ENCODE results near the gene TIGIT.

The TIGIT gene

GRCh38 chr3:114308377-114308776, 14.5 kb downstream of the TIGIT start:
- H3K4me3 ChIP-seq (ENCODE audit: control insufficient read depth, low read depth, low read length): no peak overlapping the region
- TF ChIP-seq, protein P1, sequence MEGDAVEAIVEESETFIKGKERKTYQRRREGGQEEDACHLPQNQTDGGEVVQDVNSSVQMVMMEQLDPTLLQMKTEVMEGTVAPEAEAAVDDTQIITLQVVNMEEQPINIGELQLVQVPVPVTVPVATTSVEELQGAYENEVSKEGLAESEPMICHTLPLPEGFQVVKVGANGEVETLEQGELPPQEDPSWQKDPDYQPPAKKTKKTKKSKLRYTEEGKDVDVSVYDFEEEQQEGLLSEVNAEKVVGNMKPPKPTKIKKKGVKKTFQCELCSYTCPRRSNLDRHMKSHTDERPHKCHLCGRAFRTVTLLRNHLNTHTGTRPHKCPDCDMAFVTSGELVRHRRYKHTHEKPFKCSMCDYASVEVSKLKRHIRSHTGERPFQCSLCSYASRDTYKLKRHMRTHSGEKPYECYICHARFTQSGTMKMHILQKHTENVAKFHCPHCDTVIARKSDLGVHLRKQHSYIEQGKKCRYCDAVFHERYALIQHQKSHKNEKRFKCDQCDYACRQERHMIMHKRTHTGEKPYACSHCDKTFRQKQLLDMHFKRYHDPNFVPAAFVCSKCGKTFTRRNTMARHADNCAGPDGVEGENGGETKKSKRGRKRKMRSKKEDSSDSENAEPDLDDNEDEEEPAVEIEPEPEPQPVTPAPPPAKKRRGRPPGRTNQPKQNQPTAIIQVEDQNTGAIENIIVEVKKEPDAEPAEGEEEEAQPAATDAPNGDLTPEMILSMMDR (IDR thresholded peaks at IDR 0.05; ENCODE audit: control insufficient read depth, insufficient read depth, low read depth, low read length, missing control alignments): no peak
- DNase-seq (ENCODE audit: low read depth): no peak

DNA sequence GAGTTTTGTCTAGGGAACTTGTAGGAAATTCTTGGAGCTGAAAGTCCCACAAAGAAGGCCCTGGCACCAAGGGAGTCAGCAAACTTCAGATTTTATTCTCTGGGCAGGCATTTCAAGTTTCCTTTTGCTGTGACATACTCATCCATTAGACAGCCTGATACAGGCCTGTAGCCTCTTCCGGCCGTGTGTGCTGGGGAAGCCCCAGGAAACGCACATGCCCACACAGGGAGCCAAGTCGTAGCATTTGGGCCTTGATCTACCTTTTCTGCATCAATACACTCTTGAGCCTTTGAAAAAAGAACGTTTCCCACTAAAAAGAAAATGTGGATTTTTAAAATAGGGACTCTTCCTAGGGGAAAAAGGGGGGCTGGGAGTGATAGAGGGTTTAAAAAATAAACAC, 15.0 kb downstream of the TIGIT start:
- TF ChIP-seq, protein P1 (IDR thresholded peaks at IDR 0.05; ENCODE audit: control insufficient read depth, insufficient read depth, low read depth, low read length, missing control alignments): no peak
- no peak for DNase-seq (ENCODE audit: low read depth)
- no peak overlapping the region for H3K4me3 ChIP-seq (ENCODE audit: control insufficient read depth, low read depth, low read length)

DNA sequence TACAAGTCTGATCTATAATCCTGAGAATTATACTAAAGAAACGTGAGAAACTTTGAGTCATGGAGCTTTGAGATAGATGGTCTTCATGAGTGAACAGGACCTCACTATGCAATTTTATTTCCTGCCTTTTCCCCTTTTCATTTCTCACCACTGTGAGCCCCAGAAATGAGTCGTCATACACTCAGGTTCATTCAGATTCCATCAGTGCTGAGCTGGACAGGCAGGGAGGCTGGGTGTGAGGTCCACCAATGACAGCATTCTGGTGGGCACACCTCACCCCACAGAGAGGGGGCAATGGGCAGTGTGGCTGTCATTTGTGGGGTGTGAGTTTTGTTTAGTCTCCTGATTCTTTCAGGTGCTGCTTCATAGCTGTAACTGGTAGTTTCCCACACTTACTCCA, 16.9 kb downstream of the TIGIT start:
- DNase-seq (ENCODE audit: low read depth): no peak

DNA sequence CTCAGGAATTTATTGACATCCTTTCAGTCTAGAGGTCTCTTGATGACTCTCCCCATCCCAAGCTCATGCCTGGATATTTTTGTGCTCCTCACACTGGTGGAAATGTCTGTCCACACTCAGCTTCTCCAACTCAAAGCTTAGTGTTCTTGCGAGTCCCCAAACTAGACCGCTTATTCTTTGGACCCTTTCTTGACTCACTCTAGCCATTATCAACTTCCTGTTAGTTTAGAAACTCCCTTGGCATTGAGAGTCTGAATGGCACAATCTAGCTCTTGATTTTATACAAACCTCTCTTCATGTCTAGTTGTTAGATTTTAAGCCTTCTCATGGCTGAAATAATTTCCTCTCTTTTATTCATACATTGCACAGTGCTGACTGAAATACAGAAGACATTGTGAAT, 19.6 kb downstream of the TIGIT start:
- no peak for DNase-seq (ENCODE audit: low read depth)
- no peak overlapping the region for H3K4me3 ChIP-seq (ENCODE audit: control insufficient read depth, low read depth, low read length)
- TF ChIP-seq, protein P1 (IDR thresholded peaks at IDR 0.05; ENCODE audit: control insufficient read depth, insufficient read depth, low read depth, low read length, missing control alignments): no peak

More for the DNA sequence above, 16.9 kb downstream of the TIGIT start:
- TF ChIP-seq, protein P1 (IDR thresholded peaks at IDR 0.05; ENCODE audit: control insufficient read depth, insufficient read depth, low read depth, low read length, missing control alignments): no peak
- H3K4me3 ChIP-seq (ENCODE audit: control insufficient read depth, low read depth, low read length): no peak overlapping the region

DNA sequence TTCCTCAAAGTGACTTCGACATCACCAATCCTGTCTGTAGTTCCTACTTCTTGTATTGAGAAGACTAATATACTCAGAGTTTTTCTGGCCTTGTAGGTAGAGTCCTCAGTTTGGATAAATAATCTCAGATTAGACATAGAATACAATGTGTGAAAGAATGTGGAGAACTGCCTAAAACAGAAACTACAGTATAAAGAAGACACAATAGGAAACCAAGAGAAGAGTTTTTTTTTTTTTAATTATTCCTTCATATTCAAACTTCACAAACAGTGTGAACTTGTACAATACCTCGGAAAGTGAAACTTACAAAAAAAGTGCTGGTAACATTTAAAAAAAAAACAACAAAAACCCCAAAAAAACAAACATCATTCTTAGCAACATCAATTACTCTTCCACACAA, 20.5 kb downstream of the TIGIT start:
- no peak for DNase-seq (ENCODE audit: low read depth)
- no peak overlapping the region for H3K4me3 ChIP-seq (ENCODE audit: control insufficient read depth, low read depth, low read length)
- TF ChIP-seq, protein P1 (IDR thresholded peaks at IDR 0.05; ENCODE audit: control insufficient read depth, insufficient read depth, low read depth, low read length, missing control alignments): no peak

GRCh38 chr3:114318295-114318694, 24.5 kb downstream of the TIGIT start:
- TF ChIP-seq, protein P1 (IDR thresholded peaks at IDR 0.05; ENCODE audit: control insufficient read depth, insufficient read depth, low read depth, low read length, missing control alignments): no peak
- DNase-seq (ENCODE audit: low read depth): no peak
- no peak overlapping the region for H3K4me3 ChIP-seq (ENCODE audit: control insufficient read depth, low read depth, low read length)

DNA sequence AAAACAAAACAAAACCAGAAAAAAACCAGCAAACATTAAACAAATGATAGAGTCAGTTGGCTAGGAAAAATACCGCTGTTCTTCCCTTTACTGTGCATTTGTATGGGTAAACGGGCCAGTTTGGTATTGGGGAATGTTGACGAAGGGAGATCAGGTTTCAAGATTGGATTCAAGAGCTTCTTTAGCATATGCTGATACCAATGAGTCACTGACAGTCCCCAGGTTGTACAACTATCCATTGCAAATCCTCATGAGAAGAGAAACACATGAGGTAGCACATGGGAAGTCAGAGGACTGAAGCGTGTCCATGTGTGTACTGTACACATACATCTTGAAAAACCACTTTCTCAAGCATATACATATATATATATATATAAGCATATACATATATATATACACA, 25.6 kb downstream of the TIGIT start:
- H3K4me3 ChIP-seq (ENCODE audit: control insufficient read depth, low read depth, low read length): no peak overlapping the region
- TF ChIP-seq, protein P1 (IDR thresholded peaks at IDR 0.05; ENCODE audit: control insufficient read depth, insufficient read depth, low read depth, low read length, missing control alignments): no peak
- peak; percentile 7 for DNase-seq (ENCODE audit: low read depth)

Measured in AG09309 (cell line).